DMS53 treated with DMSO at 0.1 percent for 48 hours (cell line): Measurements from ENCODE around the gene EFNA5.
"Not testable (repeated sequence)": the region's sequence is repeated elsewhere in the genome, so short reads cannot be mapped to it uniquely, and the experiment has no call there.

Experiments used
- DNase-seq: peaks from one replicate; lab custom pipeline; 2025; ENCODE audit not compliant: unreplicated experiment; lab: John Stamatoyannopoulos, UW

The EFNA5 gene

DNA sequence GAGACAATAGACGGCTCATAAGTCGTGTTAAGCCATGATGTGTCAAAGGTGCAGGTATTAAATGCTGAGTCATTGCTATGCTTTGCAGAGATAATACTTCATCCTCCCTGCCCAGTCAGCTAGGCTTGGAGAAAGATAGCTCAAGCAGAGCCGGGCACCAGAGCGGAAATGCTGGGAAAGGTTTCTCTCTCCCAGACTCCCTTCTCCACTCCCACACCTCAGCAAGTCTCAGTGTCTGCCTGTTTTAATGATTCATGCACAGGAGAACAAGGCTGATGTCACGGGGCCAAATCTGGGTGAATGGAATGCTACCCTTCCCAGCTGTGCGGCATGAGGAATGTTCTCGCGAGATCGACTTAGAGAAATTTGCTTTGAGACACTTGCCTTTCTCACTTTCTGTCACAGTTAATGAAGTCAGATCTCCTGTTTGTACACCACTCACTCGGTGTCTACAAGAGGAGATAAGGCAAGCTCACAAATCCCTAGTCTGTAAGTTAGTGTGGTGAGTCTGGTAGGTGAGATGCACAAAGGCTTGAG, 204.4 kb downstream of the EFNA5 start:
- peak; percentile 25 for DNase-seq

DNA sequence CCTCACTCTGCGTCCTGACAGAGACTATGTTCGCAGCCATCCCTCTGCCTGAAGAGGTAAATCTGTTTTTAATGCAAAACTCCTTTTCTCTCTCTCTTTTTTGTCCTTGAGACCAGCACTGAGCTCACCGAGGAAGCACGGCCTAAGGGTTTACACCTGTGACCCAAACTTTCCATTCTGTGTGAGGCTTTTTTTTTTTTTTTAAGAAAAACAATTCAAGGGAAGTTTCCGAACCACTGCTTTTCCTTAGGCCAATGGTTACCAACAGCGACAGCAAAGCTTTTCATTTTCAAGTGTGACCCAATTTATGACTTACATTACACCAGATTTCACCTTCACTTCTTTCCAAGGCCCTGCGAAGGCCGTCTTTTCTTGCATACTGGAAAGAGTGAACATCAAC, 205.9 kb downstream of the EFNA5 start:
- DNase-seq, result no peak

DNA sequence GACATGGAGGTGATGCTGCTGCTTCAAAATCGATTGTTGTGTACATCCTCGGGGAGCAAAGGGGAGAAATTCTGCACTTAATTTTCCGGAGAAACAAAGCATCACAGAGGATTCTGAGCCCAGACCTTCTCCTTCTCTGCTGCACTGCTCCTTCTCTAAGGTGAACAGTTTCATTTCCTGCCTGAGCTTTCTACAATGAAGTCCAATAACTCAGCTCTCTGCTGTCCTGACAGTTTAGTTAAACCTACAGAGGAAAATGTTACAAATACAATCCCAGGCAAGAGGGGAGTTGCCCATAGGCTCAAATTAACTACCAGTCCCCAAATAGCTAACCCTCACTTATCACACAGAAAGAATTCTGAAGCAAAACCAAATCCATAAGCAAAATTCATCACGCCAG, 206.3 kb downstream of the EFNA5 start:
- DNase-seq, result no peak

DNA sequence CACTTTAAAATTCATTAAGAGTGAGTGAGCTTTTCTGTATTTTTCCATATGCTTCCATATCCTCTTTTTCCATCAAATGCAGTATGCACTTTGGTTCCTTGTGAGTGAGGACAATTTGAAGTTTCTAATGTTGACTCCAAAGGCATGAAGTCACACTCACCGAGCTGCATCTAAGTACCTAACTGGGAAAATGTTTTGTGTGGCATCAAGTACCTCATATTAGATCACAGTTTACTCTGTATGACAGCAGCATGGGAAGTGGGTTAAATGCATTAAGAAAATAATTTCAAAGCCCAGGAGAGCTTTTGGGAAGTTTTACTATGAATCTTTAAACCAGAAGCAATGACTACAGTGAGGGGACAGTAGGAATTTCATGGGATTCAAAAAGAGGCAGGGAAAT, 207.0 kb downstream of the EFNA5 start:
- no peak for DNase-seq

DNA sequence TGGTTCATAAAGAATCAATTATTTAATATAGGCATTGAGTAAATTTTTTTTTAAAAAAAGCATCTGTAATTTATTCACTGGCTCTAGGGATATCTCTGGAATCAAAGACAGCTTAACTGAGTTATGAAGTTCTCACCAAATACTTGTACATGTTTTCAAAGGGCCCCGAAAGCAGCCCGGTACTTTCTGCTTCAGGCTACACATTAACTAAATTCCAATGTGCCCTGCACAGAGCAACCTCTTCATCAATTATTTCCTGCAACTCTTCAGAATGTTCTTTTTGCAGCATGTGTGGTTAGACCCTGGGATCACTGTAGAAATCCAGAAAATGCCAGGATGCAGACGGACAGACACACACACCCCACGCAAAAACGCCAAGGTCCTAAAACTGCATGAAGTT, 209.0 kb downstream of the EFNA5 start:
- DNase-seq, result no peak

DNA sequence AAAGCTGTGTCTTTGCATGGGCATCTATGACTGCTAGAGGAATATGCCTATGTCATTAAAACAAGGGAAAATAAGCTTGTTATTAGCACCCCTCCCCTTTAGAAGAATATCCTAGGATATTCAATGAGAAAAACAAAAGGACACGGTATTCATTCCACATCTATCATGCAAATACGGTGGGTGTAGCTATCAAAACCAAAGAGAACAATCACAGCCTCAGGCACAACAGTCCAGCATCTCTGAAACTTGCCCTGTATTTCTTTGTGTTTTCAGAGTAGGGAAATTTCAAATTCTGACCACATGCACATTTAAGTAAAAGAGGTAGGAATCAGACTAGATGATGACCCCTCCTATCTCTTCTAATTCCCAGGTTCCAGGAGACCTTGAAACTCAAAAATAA, 209.9 kb downstream of the EFNA5 start:
- no peak for DNase-seq

DNA sequence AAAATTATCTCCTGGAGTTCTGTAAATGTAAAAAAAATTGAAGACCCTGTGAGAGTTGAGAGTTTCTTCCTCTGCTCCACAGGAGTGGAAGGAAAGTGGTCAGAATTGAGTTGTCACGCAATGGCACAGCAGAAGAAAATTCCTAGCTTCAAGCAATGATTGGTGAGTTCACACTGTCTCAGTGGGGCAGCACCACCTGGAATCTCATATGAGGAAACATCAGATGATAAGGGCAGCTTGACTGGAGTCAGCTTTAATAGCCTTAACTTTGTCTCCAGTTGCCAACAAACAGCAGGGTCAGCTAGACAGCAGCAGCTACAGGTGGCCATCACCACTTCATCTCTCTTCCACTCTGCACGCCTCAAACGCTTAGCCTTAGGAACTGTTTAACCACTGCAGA, 211.1 kb downstream of the EFNA5 start:
- no peak for DNase-seq

DNA sequence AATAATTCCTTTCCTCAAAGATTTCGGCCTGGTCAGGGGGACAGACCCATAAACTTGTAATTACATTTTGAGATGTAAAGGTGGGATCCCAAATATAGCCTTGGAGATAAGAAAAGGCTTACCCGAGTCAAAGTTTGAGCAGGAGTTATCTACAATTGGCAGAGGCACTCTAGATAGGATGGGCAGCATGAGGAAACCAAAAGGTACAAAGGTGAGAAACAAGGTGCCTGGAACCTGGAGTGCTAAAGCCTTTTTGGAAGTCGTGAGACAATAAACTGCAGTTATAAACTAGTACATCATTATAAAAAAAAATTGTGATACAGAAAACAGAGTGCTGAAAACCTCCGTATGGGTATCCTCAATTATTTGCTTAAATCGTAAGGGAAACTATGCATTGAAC, 212.4 kb downstream of the EFNA5 start:
- DNase-seq, result no peak

DNA sequence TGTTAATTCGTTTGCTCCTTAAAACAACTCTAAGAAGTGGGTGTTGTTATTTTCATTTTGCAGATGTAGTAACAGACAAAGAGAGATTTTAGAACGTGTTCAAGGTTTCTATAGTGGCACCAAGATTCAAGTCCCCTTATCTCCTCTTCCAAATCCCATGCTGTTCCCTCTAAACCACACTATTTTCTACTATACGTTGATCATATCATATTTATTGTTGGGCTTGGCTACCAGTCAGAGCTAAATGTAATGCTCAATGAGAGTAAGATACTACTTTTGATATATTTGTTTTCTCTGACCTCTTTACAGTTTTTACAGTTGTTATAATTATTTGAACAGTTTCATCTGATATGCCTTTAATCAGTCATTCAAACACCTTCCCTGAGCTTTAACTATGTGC, 212.9 kb downstream of the EFNA5 start:
- DNase-seq, result no peak

DNA sequence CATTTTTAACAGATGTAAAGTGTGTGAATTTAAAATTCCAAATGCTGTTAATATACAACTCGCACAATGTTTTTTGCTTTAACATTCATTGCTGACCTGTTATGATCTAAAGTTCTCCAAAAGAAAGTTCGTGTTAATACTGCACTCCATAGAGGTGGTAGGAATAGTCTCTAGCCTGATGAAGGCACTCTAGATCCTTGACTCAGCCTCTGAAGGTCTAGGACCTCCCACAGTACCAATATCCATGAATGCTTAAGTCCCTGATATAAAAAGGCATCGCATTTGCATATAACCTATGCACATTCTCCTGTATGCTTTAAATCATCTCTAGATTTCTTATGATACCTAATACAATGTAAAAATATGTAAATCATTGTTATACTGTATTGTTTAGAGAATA, 213.6 kb downstream of the EFNA5 start:
- no peak for DNase-seq

DNA sequence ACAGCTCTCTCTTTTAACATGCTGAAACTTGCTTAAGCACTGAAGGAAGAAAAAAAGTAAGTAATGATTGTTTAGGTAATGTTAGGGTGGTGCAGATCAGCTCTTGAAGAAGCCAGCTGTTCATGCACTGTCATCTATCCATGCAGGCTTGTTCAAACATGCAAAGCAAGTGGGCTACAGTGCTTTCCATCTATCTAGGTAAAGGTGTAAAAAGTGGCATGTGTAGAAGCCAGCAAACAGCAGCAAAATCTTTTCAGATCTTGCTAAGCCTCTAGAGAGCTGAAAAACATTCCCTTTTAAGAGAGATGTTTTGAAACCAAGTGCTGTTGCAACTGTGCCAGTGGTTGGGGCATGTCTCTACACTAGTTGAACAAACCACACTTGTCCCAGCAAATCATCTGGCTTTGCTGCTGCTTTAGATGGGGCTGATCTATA, 214.4 kb downstream of the EFNA5 start:
- DNase-seq, result no peak

DNA sequence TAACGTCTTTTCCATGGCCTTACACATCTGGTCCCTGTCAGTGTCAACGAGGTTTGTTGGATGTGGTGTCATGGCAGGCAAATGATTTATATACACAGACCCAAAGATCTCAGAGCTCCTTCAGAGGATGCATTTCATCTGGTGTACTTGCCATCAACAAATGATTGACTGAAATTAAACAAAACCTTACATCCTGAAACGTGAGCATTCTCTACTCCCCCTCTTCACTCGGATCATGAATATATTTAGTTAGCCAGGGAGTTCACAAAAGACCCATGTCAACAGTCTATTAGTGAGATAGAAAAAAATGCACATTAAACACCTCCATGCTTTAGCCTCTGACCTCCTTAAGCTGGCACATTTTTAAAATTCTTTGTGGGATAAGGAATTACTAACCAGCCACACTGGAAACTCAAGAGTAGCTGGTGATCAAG, 215.6 kb downstream of the EFNA5 start:
- no peak for DNase-seq

DNA sequence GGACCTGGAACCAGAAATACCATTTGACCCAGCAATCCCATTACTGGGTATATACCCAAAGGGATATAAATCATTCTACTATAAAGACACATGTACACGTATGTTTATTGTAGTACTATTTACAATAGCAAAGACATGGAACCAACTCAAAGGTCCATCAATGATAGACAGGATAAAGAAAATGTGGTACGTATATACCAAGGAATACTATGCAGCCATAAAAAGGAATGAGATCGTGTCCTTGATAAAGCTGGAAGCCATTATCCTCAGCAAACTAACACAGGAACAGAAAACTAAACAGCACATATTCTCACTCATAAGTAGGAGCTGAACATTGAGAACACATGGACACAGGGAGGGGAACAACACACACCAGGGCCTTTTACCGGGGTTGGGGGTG, 218.9 kb downstream of the EFNA5 start:
- not testable (repeated sequence) for DNase-seq

DNA sequence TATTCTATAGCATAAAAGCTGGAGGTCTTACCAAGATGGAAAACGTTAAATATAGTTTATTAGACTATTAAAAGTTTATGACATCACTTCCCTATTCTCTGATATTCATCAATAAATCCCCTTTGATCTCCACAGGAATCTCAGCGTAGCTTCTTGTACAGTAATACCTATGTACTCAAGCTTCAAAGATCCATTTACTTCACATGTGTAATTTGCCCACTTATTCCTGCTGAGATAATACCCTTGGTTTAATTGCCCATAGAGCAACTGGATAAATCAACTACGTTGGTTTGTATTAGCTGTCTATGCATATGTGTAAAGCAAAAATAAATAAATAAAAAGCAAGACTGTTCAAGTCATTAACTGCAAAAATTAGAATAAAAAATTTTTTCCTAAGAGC, 219.7 kb downstream of the EFNA5 start:
- DNase-seq, result no peak

DNA sequence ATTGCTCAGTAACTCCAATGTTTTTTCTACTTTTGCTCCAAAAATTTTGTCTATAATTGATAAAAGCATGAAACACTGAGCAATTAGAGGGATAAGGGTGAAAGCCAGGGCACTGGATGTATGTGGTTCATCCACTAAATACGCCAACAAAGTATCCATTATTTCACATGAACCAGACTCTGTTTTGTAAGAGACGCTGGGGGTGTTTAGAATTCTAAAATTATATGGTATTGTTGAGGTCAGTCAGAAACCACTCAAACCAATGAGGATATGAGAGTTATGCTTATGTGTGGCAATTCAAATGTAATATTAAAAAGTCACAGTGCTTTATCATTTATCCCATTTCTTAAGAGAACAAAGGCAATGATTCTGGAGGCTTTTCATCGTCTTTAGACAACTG, 220.2 kb downstream of the EFNA5 start:
- no peak for DNase-seq

DNA sequence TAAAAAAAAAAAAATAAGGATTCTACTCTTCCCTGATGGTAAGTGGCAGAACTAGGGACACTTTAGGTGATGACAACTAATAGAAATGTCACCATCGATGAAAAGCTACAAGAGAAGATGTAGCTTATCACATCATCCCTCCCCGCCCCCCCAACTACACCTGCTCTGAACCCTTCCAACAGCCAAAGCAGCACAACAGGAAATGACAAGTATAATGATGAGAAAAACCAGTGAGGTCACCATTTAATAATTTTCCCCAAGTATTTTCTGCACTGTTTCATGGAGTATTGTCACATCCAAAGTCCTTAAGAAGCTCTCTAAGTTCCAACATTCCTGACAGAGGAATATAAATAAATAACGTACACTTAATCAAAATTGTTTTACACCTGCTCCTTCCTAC, 221.4 kb downstream of the EFNA5 start:
- DNase-seq, result no peak

DNA sequence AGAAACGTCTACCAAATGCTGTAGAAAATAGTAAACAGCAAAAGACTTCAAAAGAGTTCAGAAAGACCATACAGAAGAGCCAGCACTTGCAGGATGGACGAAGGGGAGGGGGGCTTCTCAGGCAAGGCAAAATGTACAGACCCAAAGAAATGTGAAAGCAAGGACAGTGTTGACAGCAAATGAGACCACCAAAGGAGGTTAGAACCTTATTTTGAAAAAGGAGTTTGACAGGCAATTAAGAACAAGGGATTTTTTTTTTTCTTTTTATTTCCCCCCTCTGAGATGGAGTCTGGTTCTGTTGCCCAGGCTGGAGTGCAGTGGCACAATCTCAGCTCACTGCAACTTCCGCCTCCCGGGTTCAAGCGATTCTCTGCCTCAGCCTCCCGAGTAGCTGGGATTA, 223.2 kb downstream of the EFNA5 start:
- no peak for DNase-seq

DNA sequence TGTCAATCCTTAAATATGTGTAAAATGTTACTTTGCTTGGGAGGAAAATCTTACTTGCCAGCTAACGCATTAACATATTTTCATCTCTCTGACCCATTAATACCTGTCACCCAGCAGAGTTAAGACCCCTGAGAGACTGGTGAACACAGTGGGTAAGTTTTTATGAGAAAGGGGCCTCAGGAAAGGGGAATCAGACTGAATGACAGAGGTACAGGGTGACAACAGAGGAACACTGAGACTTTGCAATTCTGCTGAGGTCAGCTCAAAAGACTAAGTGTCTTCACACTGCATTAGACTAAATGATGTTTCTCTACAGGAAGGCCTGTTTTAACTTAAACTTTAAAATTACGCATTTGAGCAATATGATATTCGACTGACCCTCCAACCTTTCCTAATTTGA, 223.8 kb downstream of the EFNA5 start:
- no peak for DNase-seq

DNA sequence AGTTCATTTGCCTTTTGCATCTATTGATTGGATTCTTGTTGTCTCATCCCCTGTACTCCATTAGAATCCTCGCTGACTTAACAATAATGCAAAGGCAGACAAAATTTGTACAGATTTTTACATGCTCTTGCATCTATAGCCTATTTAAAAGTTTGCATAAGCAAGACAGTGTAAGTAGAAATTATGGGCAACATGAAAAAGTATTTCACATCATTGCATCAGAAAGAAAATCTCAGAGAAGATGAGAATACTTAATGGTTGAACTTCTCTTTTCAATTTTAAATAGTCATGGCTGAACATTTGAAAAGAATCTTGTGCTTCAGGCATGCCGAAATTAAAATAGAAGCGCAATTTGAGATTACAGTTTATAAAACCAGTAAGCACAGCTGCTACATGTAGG, 226.4 kb downstream of the EFNA5 start:
- DNase-seq, result no peak

DNA sequence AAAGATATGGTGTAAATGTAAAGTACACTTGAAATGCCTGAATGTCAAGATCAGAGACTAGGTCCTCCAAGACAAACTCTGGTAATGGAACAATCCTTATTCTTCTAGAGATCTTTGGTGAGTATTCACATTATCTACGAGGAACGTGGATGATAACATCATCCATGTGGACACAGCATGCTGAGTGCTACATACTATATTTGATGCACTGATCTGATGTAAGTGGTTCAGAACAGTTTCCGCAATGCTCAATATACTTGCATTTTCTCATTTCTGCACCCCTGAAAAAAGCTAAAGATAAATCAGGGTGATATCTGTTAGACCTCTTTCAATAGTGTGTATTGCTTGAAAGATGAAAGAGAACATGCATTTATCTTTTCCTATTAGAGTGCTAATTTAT, 226.8 kb downstream of the EFNA5 start:
- no peak for DNase-seq

DNA sequence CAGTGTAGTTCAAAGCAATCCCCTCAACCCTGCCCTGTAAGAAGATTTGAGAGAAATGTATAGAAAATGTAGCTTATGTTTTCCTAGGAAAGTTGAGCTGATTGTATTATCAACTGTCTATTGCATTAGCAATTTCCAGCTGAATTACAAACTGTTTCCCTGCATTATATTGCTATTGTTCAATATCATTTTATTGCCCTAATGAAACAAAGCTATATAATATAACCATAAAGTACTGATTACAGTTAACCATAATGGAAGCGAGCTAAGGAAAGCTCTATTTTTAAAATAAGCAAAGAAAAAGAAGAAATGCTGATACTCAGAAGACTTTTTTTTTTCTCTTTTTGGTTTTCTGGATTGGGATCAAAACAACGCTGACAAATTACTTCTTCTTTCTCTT, 228.3 kb downstream of the EFNA5 start:
- DNase-seq, result no peak

DNA sequence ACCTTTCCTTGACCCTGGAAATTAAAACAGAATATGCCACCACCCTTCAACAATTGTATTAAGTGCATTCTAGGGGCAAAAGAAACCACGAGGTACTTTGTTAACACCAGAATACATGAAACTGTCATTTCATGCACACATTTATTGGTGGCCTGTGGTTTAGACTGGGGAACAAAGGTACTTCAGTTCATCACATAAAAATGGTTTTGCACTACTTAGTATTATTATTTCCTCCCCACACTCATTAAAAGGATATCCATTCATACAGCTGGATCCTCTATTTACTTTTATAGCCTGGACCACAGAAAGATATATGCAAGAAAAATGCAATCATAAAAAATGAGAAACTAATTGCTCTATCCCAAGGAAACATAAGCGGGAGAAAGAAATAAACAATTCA, 230.9 kb downstream of the EFNA5 start:
- no peak for DNase-seq

DNA sequence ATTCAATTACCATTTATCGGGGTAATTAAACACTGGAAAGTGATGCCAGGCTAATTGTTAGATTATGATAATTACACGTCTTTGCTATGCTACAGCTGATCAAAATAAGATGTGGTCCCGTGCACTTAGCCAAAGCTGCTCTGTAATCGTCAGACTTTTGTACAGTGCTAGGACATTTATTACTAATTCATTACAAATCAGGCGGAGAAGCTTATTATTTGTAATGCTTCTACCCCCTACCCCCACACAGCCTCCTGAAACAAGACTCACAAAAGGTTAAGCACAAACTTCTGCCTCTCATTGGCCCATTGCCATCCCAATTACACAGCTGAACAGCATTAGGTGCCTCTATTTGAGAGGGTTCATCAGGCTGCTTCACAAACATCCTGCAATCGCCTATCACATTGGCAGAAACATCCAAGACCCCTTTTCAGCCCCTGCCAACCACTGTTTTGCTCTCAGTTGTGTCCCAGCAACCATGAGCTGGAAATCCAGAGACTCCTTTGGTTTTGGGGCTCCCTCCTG, 232.7 kb downstream of the EFNA5 start:
- no peak for DNase-seq

DNA sequence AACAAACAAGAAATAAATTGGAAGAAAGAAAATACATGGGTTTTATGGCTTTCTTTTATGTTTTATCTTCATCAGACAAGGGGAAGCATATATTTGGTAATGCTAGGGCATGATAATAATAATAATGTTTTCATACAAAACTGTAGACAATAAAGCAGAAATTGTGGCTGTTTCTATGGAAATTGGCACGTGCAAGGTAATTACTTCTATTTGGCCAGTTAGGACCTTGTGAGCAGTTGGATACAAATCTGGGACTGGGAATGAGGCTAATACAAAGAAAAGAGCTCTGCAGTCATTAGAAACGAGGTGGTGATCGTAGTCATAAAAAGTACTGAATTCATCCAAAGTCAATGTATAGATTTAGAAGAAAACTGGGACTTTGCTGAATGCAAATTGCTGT, 233.6 kb downstream of the EFNA5 start:
- DNase-seq, result no peak
